ENCODE data around the gene PSEN2. TPM values are rescaled to one million over a fixed set of nuclear protein-coding genes. Genes with fewer than 3 reads are reported as not detected.
A peak's percentile ranks its signal among the peaks of the same experiment; 100 is the strongest.

PSEN2 gene
- total RNA-seq, 1 donor from 2014 or later: 18.1 TPM

DNA sequence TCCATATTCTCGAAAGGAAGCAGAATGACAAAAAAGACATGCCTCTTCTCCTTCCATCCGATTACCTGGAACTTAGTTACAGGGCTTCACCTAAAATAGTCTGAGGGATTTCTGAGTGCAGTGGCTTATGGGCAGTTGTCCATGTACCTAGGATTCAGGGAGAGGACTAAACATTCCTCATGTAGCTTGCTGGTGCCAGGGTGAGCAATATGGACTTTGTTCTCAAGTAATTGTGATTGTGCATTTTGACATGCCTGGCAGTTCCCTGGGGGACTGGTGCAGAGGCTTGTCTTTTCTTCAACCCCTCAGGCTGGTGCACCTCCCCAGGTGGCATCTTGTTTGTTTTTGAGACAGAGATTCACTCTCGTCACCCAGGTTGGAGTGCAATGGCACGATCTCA lies 6.1 kb upstream of the PSEN2 start:
- no peak for DNase-seq (ENCODE audit: low spot score)

- DNase-seq (ENCODE audit: low spot score): no peak
Observed at GRCh38 chr1:226865590-226865989, 4.8 kb upstream of the PSEN2 start.

GRCh38 chr1:226867461-226868054 lies 2.9 kb upstream of the PSEN2 start:
- no peak for DNase-seq (ENCODE audit: low spot score)

GRCh38 chr1:226868726-226869125 lies 1.7 kb upstream of the PSEN2 start:
- no peak for DNase-seq (ENCODE audit: low spot score)

GRCh38 chr1:226870026-226870400 lies 403 bp upstream of the PSEN2 start:
- no peak for DNase-seq (ENCODE audit: low spot score)

- DNase-seq (ENCODE audit: low spot score): no peak
Observed at GRCh38 chr1:226871636-226872327, 1.4 kb downstream of the PSEN2 start.

- DNase-seq (ENCODE audit: low spot score): no peak
Observed at GRCh38 chr1:226872437-226872836, 2.0 kb downstream of the PSEN2 start.

DNA sequence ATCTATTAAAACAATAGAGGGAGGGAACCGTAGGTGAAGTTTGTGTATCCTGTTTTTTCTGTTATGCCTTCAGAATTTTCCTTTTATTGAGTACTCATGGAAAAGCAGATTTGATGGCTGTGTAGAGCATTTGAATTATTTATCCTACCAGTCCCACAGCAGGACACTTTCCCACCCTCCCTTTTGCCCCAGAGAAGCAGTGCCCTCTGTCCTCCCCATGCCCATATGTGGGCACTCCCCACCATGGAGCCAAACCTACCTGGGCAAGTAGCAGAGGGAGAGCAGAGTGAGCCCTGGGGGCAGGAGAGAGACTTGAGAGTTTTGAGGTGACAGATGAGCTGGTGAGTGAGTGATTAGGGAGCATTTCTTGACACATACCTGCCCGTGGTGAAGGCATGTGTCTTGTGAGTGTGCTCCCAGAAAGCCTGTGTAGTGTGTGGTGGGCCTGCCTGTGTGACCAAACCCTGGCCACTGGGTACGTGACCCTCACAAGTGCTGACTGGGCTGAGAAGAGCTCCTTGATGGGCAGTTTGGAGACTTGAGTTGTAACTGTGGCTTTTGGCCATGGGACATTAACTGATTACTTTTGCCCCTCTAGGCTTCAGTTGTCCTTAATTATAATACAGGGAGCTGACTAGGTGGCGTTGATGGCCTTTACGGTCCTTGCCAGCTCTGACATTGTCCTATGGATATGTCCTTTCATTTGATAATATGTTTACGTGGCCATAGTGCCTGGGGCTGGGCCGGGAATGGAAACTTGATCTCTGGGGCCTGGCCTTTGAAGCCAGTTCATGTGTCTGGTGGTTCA lies 3.6 kb downstream of the PSEN2 start:
- no peak for DNase-seq (ENCODE audit: low spot score)

DNA sequence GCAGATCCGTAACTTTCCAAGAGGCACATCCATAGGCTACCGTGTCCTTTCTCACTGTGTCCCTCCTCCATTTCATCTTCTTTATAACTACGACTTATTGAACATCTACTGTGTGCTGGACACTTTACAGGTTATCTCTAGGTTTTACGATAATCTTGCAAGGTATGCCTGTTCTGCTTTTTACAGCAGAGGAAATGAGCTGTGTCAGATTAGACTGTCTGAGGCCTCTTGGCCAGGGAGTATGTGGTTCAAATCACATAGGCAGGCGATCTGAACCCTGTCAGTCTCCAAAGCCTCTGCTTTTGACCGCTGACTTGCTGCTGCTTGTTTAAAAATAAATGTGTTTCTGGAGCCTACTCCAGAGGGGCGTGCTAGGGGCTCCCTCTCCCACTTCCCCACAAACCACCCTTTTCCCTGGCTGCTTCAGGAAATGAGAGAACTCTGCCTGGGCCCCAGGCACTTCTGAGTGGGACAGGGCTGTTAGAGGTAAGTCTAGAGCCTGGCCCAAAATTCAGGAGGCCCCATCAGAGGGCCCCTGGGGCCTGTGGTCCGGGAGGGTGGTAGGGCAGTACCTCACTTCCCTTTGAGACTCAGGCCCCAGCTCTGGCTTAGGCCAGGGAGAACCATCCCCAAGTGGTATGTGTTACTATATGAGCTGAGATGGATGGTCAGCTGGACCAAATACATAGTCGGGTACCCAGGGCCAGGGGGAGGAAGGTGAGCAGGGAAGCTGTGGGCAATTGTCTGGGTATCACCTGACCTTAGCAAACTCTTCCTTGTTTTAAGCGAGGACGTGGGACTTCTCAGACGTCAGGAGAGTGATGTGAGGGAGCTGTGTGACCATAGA lies 4.4 kb downstream of the PSEN2 start:
- DNase-seq (ENCODE audit: low spot score): no peak

- DNase-seq (ENCODE audit: low spot score): peak; percentile 18
Observed at GRCh38 chr1:226875641-226876295, 5.4 kb downstream of the PSEN2 start.

- no peak for DNase-seq (ENCODE audit: low spot score)
Observed at GRCh38 chr1:226877669-226878068, 7.3 kb downstream of the PSEN2 start.

DNA sequence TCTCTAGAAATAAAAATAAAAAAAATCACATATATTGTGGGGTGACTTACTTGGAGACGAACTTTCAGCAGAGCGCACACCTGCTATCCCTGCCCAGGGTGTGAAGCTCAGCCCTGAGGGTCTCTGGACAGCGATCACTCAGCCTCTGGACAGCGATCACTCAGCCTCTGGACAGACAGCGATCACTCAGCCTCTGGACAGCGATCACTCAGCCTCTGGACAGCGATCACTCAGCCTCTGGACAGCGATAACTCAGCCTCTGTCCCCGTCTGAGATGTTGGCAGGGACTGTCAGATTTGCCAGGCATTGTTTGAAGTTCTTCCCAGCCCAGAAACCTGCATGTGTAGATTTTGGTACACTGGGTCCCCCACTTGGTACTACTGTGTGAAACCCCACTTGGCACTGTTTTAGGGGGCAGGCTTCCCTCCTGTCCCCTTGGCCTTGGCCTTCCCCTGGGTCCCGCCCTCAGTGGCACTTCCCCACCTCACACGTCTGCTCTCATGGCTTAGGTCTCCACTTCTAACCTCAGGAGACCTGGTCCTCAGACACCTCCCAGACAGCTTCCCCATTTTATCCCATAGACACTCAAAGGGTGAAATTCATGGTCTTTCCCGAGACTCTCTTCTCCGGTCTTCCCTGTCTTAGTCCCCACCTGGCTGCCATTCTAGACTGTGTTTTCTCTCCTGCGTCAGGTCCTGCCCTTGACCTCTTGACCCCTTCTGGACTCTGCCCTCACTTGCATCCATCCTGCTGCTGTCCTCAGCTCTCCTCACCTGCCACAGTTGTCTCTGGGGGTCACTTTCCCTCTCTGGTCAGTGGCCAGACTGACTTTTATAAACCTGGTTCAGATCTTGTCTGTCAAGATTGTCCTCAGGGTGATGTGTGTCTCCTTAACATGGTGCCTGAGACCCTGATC lies 10.2 kb downstream of the PSEN2 start:
- no peak for DNase-seq (ENCODE audit: low spot score)

DNA sequence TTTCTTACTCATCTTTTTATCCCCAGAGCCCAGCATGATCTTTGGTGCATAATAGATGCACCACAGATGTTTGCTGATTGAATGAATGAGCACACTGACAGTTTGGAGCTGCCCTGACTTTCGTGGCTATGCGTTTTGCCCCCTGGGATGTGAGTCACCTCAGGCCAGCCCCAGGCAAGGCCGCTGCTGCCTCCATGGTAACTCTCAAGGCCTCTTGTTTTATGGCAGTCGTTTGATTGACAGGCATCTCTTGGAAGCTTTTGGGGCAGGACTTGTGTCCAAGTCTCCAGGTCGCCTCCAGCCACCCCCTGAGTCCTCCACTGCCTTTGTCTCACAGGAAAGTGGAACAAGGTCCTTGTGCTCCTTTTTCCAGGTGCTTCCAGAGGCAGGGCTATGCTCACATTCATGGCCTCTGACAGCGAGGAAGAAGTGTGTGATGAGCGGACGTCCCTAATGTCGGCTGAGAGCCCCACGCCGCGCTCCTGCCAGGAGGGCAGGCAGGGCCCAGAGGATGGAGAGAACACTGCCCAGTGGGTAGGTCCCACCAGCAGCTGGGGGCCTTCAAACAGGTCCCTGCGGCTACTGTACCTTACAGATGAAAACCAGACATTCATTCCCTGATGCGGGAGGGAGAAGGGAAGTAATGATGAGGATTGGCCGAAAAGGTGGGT lies 11.2 kb downstream of the PSEN2 start:
- no peak for DNase-seq (ENCODE audit: low spot score)

DNA sequence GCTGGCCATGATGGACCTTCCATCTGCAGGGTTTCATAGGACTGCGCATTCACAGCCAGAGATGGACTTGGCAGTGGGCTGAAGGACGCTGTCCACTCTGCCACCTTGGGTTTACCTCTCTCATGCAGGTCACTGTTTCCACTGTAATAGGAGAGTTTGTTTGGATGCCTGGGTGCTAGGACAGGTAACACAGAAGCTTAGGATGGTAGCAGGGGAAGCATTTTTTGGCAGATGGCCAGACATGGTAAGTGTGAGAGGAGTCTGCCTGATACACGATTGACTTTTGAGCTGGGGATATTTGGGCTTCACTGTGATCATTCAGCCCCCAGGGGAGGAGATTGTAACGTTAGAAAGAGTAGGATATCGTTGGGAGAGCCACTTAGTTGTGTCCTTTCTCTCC lies 11.8 kb downstream of the PSEN2 start:
- no peak for DNase-seq (ENCODE audit: low spot score)

GRCh38 chr1:226882631-226883409 lies 12.4 kb downstream of the PSEN2 start:
- peak; percentile 74 for DNase-seq (ENCODE audit: low spot score)

DNA sequence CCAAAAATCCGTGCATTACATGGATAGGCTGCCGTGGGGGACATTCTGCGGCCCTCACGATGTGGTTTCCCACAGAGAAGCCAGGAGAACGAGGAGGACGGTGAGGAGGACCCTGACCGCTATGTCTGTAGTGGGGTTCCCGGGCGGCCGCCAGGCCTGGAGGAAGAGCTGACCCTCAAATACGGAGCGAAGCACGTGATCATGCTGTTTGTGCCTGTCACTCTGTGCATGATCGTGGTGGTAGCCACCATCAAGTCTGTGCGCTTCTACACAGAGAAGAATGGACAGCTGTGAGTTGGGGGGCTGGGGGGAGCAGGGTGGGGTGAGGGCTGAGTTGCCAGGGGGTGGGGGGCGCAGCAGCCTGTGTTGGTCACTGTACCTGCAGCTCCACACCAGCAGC lies 13.2 kb downstream of the PSEN2 start:
- DNase-seq (ENCODE audit: low spot score): no peak

DNA sequence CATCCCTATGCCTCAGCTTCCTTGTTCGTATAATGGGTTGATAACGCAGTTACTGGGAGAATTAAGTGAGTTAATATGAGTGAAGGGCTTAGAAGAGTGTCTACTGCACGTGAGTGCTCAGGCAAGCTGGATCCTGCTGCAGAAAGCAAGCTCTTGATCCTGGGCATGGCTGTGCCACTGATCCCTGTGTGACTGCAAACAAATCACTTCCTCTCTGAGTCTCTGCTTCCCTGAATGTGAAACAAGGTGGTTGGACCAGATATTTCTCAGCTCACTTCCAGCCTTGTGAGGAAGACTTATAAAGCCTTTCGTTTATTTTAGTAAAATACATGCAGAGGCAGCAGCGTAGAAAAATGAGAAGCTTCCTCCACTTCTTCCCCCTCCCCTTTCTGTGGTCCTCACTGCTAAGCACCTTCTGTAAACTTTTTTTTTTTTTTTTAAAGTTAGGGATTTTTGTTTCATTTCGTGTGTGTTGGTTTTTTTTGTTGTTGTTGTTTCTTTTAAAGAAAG lies 13.8 kb downstream of the PSEN2 start:
- DNase-seq (ENCODE audit: low spot score): peak; percentile 10

- DNase-seq (ENCODE audit: low spot score): no peak
Observed at GRCh38 chr1:226884966-226885820, 14.8 kb downstream of the PSEN2 start.

Measured in umbilical cord (tissue), 2 donors.